Ishikawa (cell line): ENCODE results near the gene PARVB.

Experiments used
- CEBPB ChIP-seq: IDR thresholded peaks from 2 replicates; pipeline ENCODE4 v1.6.1; 2012
- CREB1 ChIP-seq: IDR thresholded peaks from 2 replicates; pipeline ENCODE4 v1.6.1; 2012; ENCODE audit warnings: low read depth
- EGR1 ChIP-seq: IDR thresholded peaks from 2 replicates; pipeline ENCODE4 v1.6.1; 2012
- EP300 ChIP-seq: IDR thresholded peaks from 2 replicates; pipeline ENCODE4 v1.6.1; 2012; ENCODE audit warnings: borderline replicate concordance
- FOXM1 ChIP-seq: IDR thresholded peaks from 2 replicates; pipeline ENCODE4 v1.6.1; 2012; ENCODE audit warnings: low read depth, borderline replicate concordance
- MAX ChIP-seq: IDR thresholded peaks from 2 replicates; pipeline ENCODE4 v1.6.1; 2012
- NFIC ChIP-seq: IDR thresholded peaks from 2 replicates; pipeline ENCODE4 v1.6.1; 2012
- RAD21 ChIP-seq: IDR thresholded peaks from 2 replicates; pipeline ENCODE4 v1.6.1; 2012; ENCODE audit warnings: low read depth
- REST ChIP-seq: IDR thresholded peaks from 2 replicates; pipeline ENCODE4 v1.6.1; 2012; ENCODE audit warnings: low read depth, mild to moderate bottlenecking
- TAF1 ChIP-seq: IDR thresholded peaks from 2 replicates; pipeline ENCODE4 v1.6.1; 2012; ENCODE audit warnings: low read depth, mild to moderate bottlenecking
- TCF12 ChIP-seq: IDR thresholded peaks from 2 replicates; pipeline ENCODE4 v1.6.1; 2012; ENCODE audit warnings: low read depth
- TEAD4 ChIP-seq: IDR thresholded peaks from 2 replicates; pipeline ENCODE4 v1.6.1; 2012
- YY1 ChIP-seq: IDR thresholded peaks from 2 replicates; pipeline ENCODE4 v1.6.1; 2012; ENCODE audit warnings: low read depth
- ZBTB7A ChIP-seq: IDR thresholded peaks from 2 replicates; pipeline ENCODE4 v1.6.1; 2012; ENCODE audit warnings: low read depth
- TF ChIP-seq, protein P1 (sequence below): IDR thresholded peaks from 2 replicates; pipeline ENCODE4 v1.6.1; 2012

The PARVB gene

GRCh38 chr22:44098021-44098739, 74.1 kb downstream of the PARVB start:
- TF ChIP-seq RAD21 (no peak), TEAD4 (no peak), TAF1 (no peak), TCF12 (no peak), REST (no peak), YY1 (no peak), EP300 (no peak), FOXM1 (no peak), CEBPB (no peak), ZBTB7A (no peak), CREB1 (no peak), MAX (no peak), EGR1 (no peak), NFIC (no peak)
- TF ChIP-seq, protein P1, sequence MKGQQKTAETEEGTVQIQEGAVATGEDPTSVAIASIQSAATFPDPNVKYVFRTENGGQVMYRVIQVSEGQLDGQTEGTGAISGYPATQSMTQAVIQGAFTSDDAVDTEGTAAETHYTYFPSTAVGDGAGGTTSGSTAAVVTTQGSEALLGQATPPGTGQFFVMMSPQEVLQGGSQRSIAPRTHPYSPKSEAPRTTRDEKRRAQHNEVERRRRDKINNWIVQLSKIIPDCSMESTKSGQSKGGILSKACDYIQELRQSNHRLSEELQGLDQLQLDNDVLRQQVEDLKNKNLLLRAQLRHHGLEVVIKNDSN = no peak

GRCh38 chr22:44098966-44099530, 74.9 kb downstream of the PARVB start:
- TF ChIP-seq RAD21 (no peak), YY1 (no peak), REST (no peak), CREB1 (no peak), TCF12 (no peak), TEAD4 (no peak), EGR1 (no peak), EP300 (no peak), TAF1 (no peak), ZBTB7A (no peak)
- TF ChIP-seq, protein P1 = no peak

DNA sequence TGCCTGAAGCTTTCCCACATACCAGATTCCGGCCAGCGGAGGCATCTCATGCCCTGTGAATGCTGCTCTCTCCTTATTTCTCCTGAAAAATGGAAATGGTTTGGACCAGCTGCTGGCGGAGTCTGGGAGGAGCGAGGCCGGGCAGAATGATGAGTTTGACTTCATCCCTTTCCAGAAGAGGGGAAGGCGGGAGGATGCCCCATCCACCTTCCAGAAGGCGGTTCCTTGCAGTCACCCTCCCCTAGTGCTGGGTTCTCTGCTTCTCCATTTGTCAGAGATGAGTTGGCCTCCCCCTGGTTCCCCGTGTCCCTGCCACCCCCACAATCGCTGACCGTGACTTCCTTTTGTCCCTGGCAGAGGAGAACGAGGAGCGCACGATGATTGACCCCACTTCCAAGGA, 75.6 kb downstream of the PARVB start:
- TF ChIP-seq EP300 = no peak
- no peak for TF ChIP-seq TEAD4
- TF ChIP-seq YY1 = no peak
- no peak for TF ChIP-seq CEBPB
- TF ChIP-seq CREB1 = no peak
- no peak for TF ChIP-seq EGR1
- no peak for TF ChIP-seq MAX
- TF ChIP-seq TAF1 = no peak
- no peak for TF ChIP-seq TCF12
- no peak for TF ChIP-seq NFIC
- TF ChIP-seq RAD21 = no peak
- TF ChIP-seq FOXM1 = no peak
- TF ChIP-seq ZBTB7A = no peak
- TF ChIP-seq, protein P1 = no peak
- no peak for TF ChIP-seq REST

- TF ChIP-seq, protein P1 = no peak
- TF ChIP-seq TAF1 = no peak
- TF ChIP-seq ZBTB7A = no peak
- TF ChIP-seq EGR1 = no peak
These were observed 76.3 kb downstream of the PARVB start for GRCh38 chr22:44100411-44100810.
